ENCODE results near the gene PRICKLE2. TPM values are rescaled to one million over a fixed set of nuclear protein-coding genes. Genes with fewer than 3 reads are reported as not detected.

The PRICKLE2 gene
- total and polyA plus RNA-seq, 10 of the 15 experiments (the other 5 are each of a cell fraction or from before 2014, with no cell fraction given): 0.11 to 2.6 (median 0.69) TPM

DNA sequence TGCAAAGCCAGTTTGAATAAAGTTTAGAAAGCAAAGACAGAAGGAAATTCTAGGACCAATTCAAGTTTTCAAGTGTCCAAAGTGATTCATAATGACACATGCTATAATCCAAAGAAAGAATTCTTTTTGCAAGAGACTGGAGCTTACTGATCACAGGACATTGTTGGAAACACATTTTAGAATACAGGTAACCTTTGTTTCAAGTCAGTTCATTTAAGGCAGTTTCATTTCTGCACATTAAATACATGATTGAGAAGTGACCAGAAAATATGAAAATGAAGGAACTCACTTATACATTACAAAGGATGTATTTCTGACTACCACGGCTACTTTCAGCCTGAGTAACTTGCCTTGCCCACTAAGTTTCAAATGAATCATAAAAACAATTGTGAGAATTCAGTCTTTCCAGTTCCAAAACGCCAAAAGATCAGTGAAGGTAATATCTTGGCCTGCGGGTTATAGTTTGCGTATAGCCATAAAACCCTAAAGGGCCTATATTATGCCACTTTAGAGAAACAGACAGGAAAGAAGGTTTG, 48.7 kb downstream of the PRICKLE2 start (continued):
- no peak for TF ChIP-seq ZNF687 (IDR thresholded peaks at IDR 0.05)
- no peak for TF ChIP-seq FOS (IDR thresholded peaks at IDR 0.05; ENCODE audit: borderline replicate concordance, extremely low read depth, insufficient read length)
- no peak for TF ChIP-seq RELA (IDR thresholded peaks at IDR 0.05; ENCODE audit: borderline replicate concordance, partially characterized antibody)
- TF ChIP-seq MTA2 (IDR thresholded peaks at IDR 0.05; ENCODE audit: low read depth): peak; percentile 66
- no peak for TF ChIP-seq HDGF (IDR thresholded peaks at IDR 0.05)
- no peak for TF ChIP-seq CEBPB (IDR thresholded peaks at IDR 0.05; ENCODE audit: borderline replicate concordance in 1 of 2, low read depth in 2 of 2, low read length in 2 of 2)
- TF ChIP-seq MEF2A (IDR thresholded peaks at IDR 0.05; ENCODE audit: insufficient read depth, low read depth, low read length): no peak
- TF ChIP-seq JUND (IDR thresholded peaks at IDR 0.05; ENCODE audit: low read depth, low read length): no peak
- peak in 1 of 2 experiments; percentile 24; a peak in 1 of 4 replicates for TF ChIP-seq EP300 (IDR thresholded peaks at IDR 0.05; ENCODE audit: borderline replicate concordance in 1 of 2, control insufficient read depth in 1 of 2, low read depth in 2 of 2, low read length in 2 of 2)
- TF ChIP-seq SREBF2 (IDR thresholded peaks at IDR 0.05; ENCODE audit: low read length): no peak
- TF ChIP-seq IKZF1 (conservative IDR thresholded peaks at IDR 0.05): 0 out of 2 replicates have a peak, but pooled peaks have one; percentile 27
- no peak for TF ChIP-seq TBL1XR1 (IDR thresholded peaks at IDR 0.05; ENCODE audit: low read depth, low read length)
- TF ChIP-seq PML (IDR thresholded peaks at IDR 0.05; ENCODE audit: low read length): no peak
- TF ChIP-seq MEF2B (IDR thresholded peaks at IDR 0.05; ENCODE audit: partially characterized antibody, poor library complexity, severe bottlenecking): peak; percentile 27
- TF ChIP-seq, protein P1, sequence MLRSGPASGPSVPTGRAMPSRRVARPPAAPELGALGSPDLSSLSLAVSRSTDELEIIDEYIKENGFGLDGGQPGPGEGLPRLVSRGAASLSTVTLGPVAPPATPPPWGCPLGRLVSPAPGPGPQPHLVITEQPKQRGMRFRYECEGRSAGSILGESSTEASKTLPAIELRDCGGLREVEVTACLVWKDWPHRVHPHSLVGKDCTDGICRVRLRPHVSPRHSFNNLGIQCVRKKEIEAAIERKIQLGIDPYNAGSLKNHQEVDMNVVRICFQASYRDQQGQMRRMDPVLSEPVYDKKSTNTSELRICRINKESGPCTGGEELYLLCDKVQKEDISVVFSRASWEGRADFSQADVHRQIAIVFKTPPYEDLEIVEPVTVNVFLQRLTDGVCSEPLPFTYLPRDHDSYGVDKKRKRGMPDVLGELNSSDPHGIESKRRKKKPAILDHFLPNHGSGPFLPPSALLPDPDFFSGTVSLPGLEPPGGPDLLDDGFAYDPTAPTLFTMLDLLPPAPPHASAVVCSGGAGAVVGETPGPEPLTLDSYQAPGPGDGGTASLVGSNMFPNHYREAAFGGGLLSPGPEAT (IDR thresholded peaks at IDR 0.05; ENCODE audit: low read depth): no peak
- no peak for TF ChIP-seq BCLAF1 (IDR thresholded peaks at IDR 0.05)
- peak; percentile 41; the same call in 1 of the 2 replicates for TF ChIP-seq NFIC (IDR thresholded peaks at IDR 0.05; ENCODE audit: low read depth, low read length)
- no peak for TF ChIP-seq SUZ12 (IDR thresholded peaks at IDR 0.05; ENCODE audit: unreplicated experiment)
- no peak for TF ChIP-seq POU2F2 (IDR thresholded peaks at IDR 0.05; ENCODE audit: borderline replicate concordance, low read depth, low read length)
- no peak for TF ChIP-seq CREM (IDR thresholded peaks at IDR 0.05; ENCODE audit: low read depth)
- TF ChIP-seq SMARCA5 (IDR thresholded peaks at IDR 0.05): no peak
- no peak for TF ChIP-seq RAD51 (IDR thresholded peaks at IDR 0.05)
- TF ChIP-seq BMI1 (IDR thresholded peaks at IDR 0.05; ENCODE audit: borderline replicate concordance): no peak
- TF ChIP-seq PAX8 (IDR thresholded peaks at IDR 0.05): no peak

Measured in GM12878 (cell line).